Measurements from ENCODE around the gene ARHGAP9.
"Not testable (repeated sequence)": the region's sequence is repeated elsewhere in the genome, so short reads cannot be mapped to it uniquely, and the experiment has no call there.

The ARHGAP9 gene

GRCh38 chr12:57512665-57513064 lies 33.0 kb upstream of the ARHGAP9 start:
- no peak overlapping the region for H3K4me3 ChIP-seq (ENCODE audit: control insufficient read depth, low read depth, low read length)
- TF ChIP-seq, protein P1, sequence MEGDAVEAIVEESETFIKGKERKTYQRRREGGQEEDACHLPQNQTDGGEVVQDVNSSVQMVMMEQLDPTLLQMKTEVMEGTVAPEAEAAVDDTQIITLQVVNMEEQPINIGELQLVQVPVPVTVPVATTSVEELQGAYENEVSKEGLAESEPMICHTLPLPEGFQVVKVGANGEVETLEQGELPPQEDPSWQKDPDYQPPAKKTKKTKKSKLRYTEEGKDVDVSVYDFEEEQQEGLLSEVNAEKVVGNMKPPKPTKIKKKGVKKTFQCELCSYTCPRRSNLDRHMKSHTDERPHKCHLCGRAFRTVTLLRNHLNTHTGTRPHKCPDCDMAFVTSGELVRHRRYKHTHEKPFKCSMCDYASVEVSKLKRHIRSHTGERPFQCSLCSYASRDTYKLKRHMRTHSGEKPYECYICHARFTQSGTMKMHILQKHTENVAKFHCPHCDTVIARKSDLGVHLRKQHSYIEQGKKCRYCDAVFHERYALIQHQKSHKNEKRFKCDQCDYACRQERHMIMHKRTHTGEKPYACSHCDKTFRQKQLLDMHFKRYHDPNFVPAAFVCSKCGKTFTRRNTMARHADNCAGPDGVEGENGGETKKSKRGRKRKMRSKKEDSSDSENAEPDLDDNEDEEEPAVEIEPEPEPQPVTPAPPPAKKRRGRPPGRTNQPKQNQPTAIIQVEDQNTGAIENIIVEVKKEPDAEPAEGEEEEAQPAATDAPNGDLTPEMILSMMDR (IDR thresholded peaks at IDR 0.05; ENCODE audit: control insufficient read depth, insufficient read depth, low read depth, low read length, missing control alignments): no peak
- no peak for DNase-seq (ENCODE audit: low read depth)

- H3K4me3 ChIP-seq (ENCODE audit: control insufficient read depth, low read depth, low read length): no peak overlapping the region
- DNase-seq (ENCODE audit: low read depth): no peak
- TF ChIP-seq, protein P1 (IDR thresholded peaks at IDR 0.05; ENCODE audit: control insufficient read depth, insufficient read depth, low read depth, low read length, missing control alignments): no peak
Measured at GRCh38 chr12:57511588-57512325, 32.1 kb upstream of the ARHGAP9 start.

- DNase-seq (ENCODE audit: low read depth): no peak
- TF ChIP-seq, protein P1 (IDR thresholded peaks at IDR 0.05; ENCODE audit: control insufficient read depth, insufficient read depth, low read depth, low read length, missing control alignments): no peak
- H3K4me3 ChIP-seq (ENCODE audit: control insufficient read depth, low read depth, low read length): no peak overlapping the region
Measured at GRCh38 chr12:57511161-57511560, 31.5 kb upstream of the ARHGAP9 start.

- not testable (repeated sequence) for H3K4me3 ChIP-seq (ENCODE audit: control insufficient read depth, low read depth, low read length); DNase-seq (ENCODE audit: low read depth)
Measured at GRCh38 chr12:57507796-57508195, 28.1 kb upstream of the ARHGAP9 start.

DNA sequence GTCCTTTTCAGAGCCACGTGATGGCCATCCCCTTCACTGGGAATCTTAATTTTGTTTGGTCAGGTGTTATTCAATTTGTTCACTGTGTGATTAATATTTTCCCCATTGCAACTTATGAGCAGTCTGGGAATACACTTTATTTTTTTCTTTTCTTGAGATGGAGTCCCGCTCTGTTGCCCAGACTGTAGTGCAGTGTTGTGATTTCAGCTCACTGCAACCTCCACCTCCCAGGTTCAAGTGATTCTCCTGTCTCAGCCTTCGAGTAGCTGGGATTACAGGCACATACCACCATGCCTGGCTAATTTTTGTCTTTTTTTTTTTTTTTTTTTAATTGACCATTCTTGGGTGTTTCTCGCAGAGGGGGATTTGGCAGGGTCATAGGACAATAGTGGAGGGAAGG lies 26.9 kb upstream of the ARHGAP9 start:
- not testable (repeated sequence) for H3K4me3 ChIP-seq (ENCODE audit: control insufficient read depth, low read depth, low read length); DNase-seq (ENCODE audit: low read depth)

- not testable (repeated sequence) for H3K4me3 ChIP-seq (ENCODE audit: control insufficient read depth, low read depth, low read length); DNase-seq (ENCODE audit: low read depth)
Measured at GRCh38 chr12:57502311-57502969, 22.8 kb upstream of the ARHGAP9 start.

DNA sequence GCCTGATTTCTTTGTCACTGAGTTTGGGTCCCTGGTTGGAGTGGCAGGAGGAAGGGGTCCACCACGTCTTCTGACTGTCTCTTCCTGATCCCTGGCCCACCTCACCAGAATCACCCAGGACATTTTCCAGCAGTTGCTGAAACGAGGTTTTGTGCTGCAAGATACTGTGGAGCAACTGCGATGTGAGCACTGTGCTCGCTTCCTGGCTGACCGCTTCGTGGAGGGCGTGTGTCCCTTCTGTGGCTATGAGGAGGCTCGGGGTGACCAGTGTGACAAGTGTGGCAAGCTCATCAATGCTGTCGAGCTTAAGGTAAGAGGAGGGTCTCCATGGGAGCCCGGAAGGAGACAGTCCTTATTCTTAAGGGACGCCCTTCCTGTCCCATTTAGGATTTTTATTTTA lies 20.5 kb upstream of the ARHGAP9 start:
- DNase-seq (ENCODE audit: low read depth): no peak
- H3K4me3 ChIP-seq (ENCODE audit: control insufficient read depth, low read depth, low read length): no peak overlapping the region
- TF ChIP-seq, protein P1 (IDR thresholded peaks at IDR 0.05; ENCODE audit: control insufficient read depth, insufficient read depth, low read depth, low read length, missing control alignments): no peak

DNA sequence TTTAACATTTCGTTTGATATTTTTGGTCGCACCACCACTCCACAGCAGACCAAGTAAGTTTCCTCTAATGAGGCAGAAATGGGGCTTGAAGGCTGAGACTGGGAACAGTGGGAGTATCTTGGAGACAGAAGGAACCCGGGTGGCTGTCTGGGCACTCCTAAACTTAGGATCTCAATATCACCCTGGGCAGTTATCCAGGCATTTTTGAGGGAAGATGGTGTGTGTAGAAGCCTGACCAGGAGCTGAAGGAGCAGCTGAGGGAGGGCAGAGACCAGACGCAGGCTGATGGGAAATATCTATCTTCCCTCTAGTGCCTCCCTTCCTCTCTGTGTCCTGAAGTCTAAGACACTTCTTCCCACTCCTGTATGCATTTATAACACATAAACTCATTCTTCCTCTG lies 18.9 kb upstream of the ARHGAP9 start:
- DNase-seq (ENCODE audit: low read depth): no peak
- H3K4me3 ChIP-seq (ENCODE audit: control insufficient read depth, low read depth, low read length): no peak overlapping the region
- TF ChIP-seq, protein P1 (IDR thresholded peaks at IDR 0.05; ENCODE audit: control insufficient read depth, insufficient read depth, low read depth, low read length, missing control alignments): no peak
